Middle frontal gyrus (tissue), 1 donor: Measurements from ENCODE around the gene MYO5B.

ENCODE experiments used
- DNase-seq: peaks from one replicate; pipeline ENCODE4 v3.0.0-alpha.2; 2015; ENCODE audit warnings: low spot score; ENCODE audit errors: extremely low spot score

Gene MYO5B

DNA sequence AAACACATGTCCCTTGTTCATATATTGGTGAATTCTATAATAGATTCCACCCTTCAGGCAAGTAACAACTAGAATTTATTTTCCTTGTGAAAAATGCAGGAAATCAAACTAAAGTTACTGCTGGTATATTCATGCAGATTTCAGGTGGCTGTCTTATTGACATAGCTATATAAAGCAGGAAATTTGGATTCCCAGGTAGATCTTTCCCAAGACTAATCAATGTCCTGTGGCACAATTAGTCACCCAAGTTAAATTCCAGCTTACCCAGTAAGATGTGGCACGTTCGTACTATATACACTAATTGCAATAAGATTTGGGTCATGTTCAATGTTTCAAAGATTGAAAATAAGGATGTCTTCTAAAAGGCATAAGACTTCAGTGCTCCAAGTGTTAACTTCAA lies 42.0 kb downstream of the MYO5B start:
- DNase-seq: no peak

DNA sequence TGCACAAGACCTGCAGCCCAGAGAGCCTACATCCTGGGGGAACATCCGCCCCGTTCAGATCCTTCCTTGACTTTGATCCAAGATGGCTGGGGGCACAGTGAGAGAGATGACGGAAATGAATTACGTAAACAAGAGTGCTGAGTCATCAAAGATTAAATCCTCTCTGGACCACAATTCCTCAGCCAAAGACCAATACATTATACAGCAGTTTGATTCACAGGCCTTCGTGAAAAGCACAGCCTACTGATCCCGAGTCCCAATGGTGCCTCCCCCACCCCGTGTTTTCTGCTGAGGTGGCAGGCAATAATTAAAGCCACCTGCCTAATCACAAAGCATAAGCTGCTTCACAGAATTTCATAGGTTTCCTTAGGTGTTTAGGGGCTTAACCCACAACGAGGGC lies 43.0 kb downstream of the MYO5B start:
- no peak for DNase-seq

DNA sequence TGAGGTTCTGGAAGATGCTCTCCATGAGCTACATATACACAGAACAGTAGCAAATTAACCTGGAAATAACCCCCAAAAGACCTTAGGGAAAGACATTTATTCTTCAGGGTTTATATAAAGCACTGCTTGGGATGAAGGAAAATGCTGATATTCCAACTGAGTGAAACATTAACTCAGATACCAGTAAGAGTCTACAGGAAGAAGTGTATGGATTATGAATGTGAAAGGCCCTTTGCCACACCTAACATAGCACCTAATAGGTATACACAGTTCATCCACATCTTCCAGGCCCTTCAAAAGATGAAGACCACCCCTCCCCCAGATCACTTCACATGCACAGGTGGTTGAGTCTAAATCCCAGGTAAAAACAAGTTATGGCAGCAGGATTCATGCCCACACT lies 50.4 kb downstream of the MYO5B start:
- DNase-seq: no peak

DNA sequence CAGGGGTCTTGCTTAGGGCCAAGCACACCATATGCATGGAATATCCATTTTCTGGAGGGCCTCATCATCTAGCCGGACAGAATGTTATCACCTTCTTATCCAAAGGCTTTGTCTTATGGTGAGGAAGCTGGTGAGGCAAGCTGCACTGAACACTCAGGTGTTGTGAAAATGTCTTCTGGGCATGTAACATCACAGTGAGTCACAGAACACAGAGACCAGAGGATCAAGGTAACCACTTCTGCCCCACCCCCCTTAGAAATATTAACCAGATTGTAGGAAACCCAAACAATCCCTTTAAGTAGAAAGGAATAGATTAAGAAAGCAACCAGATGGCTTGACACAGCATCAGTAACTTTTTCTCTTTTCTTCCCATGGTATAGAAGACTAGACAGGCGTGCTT lies 51.1 kb downstream of the MYO5B start:
- DNase-seq: no peak

DNA sequence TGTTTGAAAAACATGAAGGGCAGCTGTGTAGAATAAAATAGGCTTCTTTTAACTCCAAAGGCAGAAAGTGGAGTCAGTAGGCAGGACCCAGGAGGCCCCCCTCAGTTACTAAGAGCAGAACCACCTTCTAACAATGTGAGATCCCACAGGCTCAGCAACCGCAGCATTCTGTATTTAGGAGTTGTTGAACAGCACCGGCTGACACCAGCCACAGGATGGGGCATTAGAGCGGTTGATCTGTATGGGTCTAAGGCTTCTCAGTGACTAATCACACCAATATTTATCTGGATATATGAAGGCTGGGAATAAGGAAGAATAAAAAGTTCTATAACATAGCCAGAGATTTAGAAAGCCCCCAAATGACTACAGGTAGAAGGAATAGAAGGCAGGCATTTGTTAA lies 51.7 kb downstream of the MYO5B start:
- DNase-seq: no peak

DNA sequence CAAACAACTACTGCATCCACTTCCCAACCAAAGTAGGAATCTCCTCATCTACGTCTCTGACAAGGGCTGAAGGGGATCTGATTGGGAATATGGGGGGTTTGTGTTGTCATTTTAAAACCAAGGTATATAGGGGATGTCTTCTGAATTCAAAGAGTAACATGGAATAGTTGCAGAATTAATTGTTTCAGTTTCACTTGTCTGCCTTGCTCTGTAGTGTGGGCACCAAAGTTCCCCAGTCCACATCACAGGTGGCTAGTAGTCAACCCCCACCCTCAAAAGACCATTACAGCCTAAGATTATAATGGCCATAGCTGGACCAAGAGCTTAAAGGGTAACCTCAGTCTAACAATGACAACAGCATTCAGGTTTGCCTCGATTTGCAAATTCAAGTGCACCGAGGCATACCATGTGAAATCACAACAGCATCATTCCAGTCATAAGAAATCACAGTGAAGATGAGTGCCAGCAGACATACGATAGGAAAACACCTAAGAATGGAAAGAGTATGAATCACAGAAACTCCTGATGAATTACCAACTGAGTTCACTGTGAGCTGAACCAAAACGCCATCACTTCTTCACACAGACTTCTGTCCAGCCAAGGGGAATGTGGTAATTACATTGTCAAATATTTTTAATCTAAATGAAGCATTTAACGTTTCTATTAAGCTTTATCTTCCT lies 52.4 kb downstream of the MYO5B start:
- DNase-seq: no peak

DNA sequence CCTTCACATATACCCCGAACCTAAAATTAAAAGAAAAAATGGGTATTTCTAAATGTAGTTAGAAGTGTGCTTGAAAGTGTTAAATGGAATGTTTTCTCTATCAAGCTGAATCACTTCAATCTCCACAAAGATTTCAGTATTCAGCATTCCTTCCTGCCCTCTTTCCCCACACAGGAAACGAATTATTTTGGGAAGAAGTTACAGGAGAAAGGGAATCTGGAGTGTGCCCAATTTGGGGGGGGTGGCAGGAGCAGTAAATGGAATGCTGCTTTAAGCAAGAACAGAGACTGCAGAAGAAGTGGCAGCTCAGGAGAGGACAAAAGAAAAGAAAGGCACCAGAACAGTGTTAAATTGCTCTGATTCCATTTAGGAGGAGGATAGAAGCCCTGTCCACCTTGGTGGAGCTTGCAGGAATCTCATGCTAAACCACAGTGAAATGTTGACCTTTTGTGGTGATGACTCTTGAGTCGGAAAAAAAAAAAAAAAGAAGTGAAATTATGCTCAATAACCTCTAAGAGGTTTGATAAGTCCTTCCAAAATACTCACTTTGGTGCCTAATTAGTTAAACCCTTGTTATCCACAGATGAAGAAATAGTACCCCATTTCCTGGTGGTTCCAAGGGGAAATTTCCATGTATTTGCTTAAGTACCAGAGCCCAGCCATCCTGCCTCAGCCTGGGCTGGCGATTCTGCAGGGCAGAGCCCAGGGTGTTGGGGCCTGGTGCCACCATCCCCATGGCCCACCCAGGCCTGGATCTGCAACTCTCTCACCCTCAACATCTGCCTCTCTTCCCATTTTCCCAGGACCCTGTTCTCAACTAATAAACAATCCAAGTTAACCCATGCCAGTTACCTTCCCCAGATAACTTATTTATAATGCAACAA lies 56.5 kb downstream of the MYO5B start:
- DNase-seq: no peak

DNA sequence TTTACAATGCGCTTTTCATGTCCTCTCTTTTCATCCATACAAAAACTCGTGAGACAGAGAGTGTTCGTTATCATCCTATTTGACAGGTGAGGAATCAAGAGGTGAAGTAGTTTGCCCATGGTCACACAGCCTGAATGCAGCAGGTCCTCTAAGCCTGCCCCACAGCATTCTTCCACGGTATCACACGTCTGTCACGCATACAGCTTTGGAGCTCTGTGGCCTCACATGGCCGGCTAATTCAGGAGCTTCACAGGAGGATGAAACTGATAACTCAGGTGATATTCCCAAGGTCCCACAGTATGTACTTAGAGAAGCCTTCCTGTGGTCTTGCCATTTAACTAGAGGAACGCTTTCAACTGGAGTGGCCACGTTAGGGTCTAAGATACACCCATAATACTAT lies 59.0 kb downstream of the MYO5B start:
- no peak for DNase-seq

DNA sequence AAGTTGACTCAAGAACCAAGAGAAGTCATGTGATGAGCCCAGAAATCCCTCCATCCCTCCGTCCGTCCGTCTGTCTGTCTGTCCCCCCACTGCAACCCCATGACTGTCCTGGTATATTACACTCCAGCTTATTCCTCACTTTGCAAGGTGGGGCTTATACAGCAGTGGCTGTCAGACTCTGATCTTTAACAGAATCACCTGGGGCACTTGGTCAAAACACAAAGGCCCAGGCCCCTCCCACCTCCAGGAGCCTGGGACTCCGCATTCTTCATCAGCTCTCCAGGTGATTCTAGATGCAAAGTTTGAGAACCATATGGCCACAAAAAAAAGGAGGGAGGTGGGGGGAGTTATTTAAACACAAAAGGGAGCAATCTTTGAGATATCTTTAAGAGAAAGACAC lies 61.4 kb downstream of the MYO5B start:
- no peak for DNase-seq

DNA sequence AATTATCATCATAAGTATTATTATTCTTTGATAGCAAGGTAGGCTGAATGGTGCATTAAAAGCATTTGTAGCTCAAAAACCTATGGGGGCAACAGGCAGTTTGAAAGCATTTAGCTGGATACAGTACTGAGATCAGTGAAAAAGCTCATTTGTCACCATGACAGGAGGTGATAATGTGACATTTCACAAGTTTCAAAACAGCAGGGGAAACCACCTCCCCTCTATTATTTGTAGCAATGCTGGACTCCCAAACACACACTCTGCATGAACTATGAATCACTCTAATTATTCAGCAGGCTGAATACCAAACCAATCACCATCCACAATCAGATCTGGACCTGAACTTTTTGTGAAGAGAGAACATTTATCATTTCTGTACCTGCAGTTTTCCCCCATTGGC lies 63.4 kb downstream of the MYO5B start:
- no peak for DNase-seq

DNA sequence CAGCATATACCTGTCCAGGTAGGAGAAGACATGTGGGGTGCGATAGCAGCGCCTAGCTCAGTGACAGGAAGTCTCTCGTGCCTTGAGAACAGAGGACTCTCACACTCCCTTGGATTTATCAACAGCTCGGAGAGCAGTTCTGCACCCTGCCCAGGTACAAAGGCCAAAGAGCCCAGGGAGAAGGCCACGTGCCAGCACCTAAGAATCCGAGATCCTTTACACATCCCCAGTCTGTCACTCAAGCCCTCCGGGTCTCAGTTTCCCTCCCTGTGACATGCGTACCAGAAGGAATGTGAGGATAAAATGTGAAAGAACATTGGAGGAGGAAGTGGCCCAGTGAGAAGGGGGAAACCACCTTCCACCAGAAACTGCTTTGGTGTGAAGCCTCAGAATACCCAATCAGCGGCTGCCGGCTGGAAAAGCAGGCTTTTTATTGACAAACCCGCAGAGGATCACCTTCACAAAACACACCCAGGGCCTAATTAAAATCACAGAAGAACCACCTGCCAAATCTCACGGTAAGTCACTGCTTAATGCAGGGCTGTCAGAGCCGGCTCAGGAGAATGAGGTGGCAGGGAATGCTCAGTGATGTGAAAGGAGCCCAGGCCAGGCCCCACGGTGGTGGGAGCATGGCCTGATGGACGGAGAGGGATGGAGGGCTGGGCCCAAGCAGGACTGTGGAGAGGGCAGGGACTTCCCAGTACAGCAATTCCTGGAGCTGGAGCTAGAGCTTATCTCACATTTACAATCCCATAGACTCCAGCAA lies 66.3 kb downstream of the MYO5B start:
- DNase-seq: no peak

DNA sequence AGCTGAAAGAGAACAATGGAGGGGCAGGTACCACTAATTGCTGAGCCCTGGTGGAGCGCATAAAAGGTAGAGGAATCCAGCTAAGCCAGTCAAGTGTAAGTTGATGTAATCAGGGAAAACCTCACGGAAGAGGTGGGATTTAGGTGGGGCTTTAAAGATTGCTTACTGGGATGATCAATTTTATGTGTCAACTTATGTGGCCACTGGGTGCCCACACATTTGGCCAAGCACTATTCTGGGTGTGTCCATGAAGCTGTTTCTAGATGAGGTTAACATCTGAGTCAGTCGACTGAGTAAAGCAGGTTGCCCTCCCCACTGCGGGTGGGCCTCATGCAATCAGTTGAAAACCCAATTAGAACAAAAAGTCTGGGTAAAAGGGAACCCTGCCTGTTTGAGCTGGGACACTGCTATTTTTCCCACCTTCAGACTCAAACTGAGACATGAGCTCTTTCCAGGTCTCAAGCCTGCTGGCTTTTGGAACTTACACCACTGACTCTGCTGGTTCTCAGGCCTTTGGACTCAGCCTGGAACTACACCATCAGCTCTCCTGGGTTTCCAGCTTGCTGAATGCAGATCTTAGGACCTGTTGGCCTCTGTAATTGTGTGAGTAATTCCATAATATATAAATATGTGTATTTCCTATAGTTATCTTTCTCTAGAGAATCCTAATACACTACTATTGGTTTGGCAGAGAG lies 67.3 kb downstream of the MYO5B start:
- DNase-seq: no peak

DNA sequence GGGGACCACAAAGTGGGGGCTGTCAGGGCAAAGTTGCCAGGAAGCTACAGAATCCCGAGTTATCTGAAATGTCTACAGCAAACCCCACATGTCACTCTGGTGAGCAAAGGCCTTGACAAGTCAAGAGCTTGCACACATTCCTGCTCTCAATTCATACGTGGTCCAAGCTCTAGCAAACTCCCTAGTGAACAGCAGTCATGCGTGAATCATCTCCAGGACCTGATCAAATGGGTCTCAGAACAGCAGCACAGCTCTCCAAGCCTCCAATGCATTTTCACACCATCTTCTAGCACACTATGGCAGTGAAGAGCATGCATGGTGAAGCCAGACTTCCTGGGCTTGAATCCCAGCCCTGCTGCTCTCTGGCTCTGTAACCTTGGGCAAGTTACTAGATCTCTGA lies 68.5 kb downstream of the MYO5B start:
- DNase-seq: no peak

DNA sequence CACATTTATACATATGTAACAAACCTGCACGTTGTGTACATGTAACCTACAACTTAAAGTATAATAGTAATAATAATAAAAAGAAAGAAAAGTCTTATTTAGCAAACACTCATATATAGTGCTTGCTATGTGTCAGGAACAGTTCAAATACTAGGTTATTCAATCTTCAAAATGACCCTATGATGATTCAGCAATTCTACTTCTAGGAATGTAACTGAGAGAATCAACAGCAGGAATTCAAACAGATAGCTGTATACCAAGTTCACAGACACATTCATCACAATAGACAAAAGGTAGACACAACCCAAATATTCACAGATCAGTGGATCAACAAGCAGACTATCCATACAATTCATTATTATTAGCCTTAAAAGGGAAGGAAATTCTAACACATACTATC lies 69.5 kb downstream of the MYO5B start:
- no peak for DNase-seq

DNA sequence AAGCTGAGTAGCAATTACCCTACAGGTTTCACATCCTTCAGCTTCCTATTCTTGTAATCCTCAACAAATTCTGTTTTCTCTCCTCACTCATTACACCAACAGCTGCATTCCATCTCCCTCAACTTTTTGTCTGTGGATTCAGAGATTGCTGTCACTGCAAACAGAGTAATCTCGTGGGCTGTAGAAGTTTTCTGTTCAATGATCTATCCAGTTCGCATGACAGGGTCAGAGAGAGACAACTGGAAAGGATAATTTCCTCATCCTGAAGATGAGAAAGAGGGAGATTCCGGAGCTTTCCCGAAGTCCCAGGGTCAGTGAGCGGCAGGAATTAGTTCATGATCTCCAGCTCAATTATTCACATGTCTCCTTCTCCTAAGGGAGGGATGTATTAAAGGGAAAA lies 75.7 kb downstream of the MYO5B start:
- DNase-seq: no peak

DNA sequence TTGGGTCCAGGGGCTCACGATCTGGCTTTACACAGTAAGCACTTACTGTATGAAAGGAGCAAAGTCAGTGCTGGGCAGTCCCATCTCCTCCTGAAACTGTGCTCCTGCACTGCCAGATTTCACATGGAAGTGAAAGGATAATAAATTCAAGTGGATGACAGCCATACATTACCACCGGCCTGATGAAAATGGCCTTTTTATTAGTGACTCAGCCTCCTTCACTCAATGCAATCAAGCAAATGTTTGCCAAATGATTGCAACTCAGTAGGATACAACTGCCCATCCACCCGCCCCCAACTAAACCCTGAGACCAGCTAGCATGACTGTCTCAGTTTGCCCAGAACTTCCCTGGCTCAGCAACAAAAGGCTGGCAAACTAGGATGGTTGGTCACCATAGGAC lies 77.1 kb downstream of the MYO5B start:
- no peak for DNase-seq

DNA sequence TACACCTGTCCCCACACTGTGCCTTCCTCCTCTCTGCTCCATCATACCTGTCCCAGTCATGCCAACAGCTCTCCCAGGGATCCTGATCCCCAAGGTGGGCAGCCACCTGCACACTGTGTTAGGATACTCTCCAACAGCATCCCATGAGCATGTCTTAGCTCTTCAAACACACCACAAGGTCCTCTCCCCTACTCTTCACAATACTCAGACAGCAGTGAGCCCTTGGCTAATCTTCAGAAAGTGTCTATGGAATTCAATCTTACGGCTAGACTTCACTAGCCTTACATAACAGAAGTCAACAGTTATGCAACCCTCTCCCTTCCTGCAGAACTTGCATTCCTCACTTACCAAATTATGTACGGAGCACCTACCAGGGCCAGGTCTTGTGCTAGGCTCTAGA lies 79.9 kb downstream of the MYO5B start:
- no peak for DNase-seq

DNA sequence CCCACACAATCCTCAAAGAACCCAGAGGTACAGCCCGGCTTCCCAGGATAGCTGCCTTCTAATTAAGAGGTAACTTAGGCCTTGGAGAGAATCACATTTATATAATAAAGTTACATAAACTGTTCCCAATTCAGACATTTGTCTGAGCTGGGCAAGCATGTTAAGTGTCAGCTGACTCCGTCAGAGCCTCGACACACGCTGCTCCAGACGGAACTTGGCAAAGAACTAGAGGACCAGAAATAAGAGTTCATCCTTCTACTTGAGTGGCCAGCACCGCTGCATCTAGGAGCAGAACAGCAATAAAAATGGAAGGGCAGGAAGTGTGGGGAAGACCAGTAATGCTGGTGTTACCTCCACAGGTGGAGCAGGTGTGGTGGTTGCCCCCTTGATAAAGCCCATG lies 80.5 kb downstream of the MYO5B start:
- no peak for DNase-seq

DNA sequence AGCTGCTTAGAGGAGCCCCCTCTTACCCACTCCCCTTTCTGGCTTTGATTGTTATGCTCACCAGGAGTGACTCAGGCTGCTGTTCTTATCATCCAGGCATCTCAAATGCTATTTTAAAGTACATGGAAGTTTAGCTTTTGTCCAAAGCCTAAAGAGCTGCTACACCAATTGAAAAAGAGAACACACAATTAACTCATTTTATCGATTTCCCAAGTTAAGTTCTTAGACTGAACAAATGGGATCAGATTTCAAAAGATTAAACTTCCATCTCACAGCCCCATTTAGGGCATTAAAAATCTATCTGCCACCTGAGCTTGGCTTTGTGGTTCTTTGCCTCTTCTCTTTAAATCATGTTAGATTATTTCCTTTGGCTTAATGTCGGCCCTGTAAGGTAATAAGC lies 81.2 kb downstream of the MYO5B start:
- DNase-seq: no peak

DNA sequence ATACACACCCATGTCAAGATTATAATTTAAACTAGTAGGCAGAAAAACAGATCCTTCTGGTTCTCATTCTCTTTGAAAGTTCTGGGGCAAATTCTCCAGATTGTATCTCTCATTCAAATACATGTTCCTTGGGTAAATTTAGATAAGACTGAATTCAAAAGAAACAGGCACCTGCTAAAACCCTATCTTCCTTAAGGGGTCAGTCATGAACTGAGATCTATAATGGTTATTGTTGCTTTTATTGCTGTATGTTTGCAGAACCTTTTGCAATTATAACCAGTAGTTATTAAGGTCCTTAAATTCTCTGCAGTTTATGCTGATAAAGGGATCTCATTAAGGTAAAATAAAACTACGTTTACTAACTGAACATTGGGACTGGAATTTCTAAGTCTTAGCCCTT lies 83.5 kb downstream of the MYO5B start:
- DNase-seq: no peak

DNA sequence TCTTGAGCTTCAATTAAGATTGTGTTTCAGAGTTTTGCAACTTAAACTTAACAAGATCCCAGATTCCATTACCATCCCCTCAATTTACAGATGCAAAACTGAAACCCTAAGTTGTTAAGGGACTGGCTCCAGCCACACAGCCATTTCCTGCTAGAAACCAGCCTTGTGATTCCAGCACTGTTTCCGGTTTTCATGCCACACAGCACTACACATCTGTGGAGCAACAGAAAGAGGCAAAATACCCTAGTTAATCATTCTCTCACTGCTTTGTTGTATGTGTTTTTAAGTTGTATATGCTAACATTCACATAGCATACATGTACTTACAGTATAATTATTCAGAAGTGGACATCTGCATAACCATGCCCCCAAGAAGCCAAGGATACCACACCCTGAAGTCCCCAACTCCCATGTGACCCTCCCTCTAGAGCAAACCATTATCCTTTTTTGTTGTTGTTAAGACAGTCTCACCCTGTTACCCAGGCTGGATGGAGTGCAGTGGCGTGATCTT lies 87.4 kb downstream of the MYO5B start:
- DNase-seq: no peak
